Activated naive CD8-positive, alpha-beta T cell (primary cell): ENCODE results near the gene WAS.

ENCODE experiments used
- H3K27ac Mint-ChIP-seq: one replicate; pipeline ENCODE4 v1.8.0; 2021; ENCODE audit warnings: mixed read lengths
- H3K27me3 Mint-ChIP-seq: one replicate; pipeline ENCODE4 v1.8.0; 2021; ENCODE audit warnings: mixed read lengths
- H3K36me3 Mint-ChIP-seq: one replicate; pipeline ENCODE4 v1.8.0; 2021; ENCODE audit warnings: mixed read lengths
- H3K4me1 Mint-ChIP-seq: one replicate; pipeline ENCODE4 v1.8.0; 2021; ENCODE audit warnings: low read depth, mixed read lengths
- H3K4me3 Mint-ChIP-seq: one replicate; pipeline ENCODE4 v1.8.0; 2021; ENCODE audit warnings: mild to moderate bottlenecking, mixed read lengths
- H3K9me3 Mint-ChIP-seq: one replicate; pipeline ENCODE4 v1.8.0; 2021; ENCODE audit warnings: low read depth, mixed read lengths

WAS gene

GRCh38 chrX:48715072-48715471 lies 31.5 kb downstream of the WAS start:
- peaks cover 84% of the 10 kb centered on the region for H3K4me1 Mint-ChIP-seq
- H3K4me3 Mint-ChIP-seq: peak overlapping the region; percentile 11
- no peaks in the 10 kb centered on the region for H3K27me3 Mint-ChIP-seq
- H3K9me3 Mint-ChIP-seq: no peaks in the 10 kb centered on the region
- peak overlapping the region; percentile 36 for H3K27ac Mint-ChIP-seq
- H3K36me3 Mint-ChIP-seq: no peaks in the 10 kb centered on the region

GRCh38 chrX:48715876-48716502 lies 32.4 kb downstream of the WAS start:
- Mint-ChIP-seq H3K4me1 (peaks cover 75% of the 10 kb centered on the region), H3K27ac (peak overlapping the region; percentile 84), H3K36me3 (no peaks in the 10 kb centered on the region), H3K27me3 (no peaks in the 10 kb centered on the region), H3K4me3 (peak overlapping the region; percentile 59), H3K9me3 (no peaks in the 10 kb centered on the region)

- no peaks in the 10 kb centered on the region for H3K9me3 Mint-ChIP-seq
- H3K4me3 Mint-ChIP-seq: no peak overlapping the region
- no peaks in the 10 kb centered on the region for H3K36me3 Mint-ChIP-seq
- H3K27ac Mint-ChIP-seq: no peak overlapping the region
- H3K4me1 Mint-ChIP-seq: peaks cover 44% of the 10 kb centered on the region
- H3K27me3 Mint-ChIP-seq: no peaks in the 10 kb centered on the region
Measured at GRCh38 chrX:48719958-48720357, 36.4 kb downstream of the WAS start.

- Mint-ChIP-seq H3K27ac (no peak overlapping the region), H3K36me3 (no peaks in the 10 kb centered on the region)
Measured at GRCh38 chrX:48720577-48721250, 37.1 kb downstream of the WAS start.

GRCh38 chrX:48721916-48722315 lies 38.3 kb downstream of the WAS start:
- Mint-ChIP-seq H3K27ac (no peak overlapping the region), H3K9me3 (no peaks in the 10 kb centered on the region), H3K27me3 (no peaks in the 10 kb centered on the region), H3K4me3 (no peak overlapping the region), H3K36me3 (no peaks in the 10 kb centered on the region), H3K4me1 (peaks cover 45% of the 10 kb centered on the region)

More at GRCh38 chrX:48720577-48721250, 37.1 kb downstream of the WAS start:
- Mint-ChIP-seq H3K4me3 (no peak overlapping the region), H3K9me3 (no peaks in the 10 kb centered on the region), H3K4me1 (peaks cover 43% of the 10 kb centered on the region), H3K27me3 (no peaks in the 10 kb centered on the region)

GRCh38 chrX:48726596-48726995 lies 43.0 kb downstream of the WAS start:
- H3K27ac Mint-ChIP-seq: peak overlapping the region; percentile 13
- H3K9me3 Mint-ChIP-seq: no peaks in the 10 kb centered on the region
- H3K4me3 Mint-ChIP-seq: no peak overlapping the region
- H3K4me1 Mint-ChIP-seq: peaks cover 45% of the 10 kb centered on the region
- H3K27me3 Mint-ChIP-seq: no peaks in the 10 kb centered on the region
- peaks cover 8% of the 10 kb centered on the region for H3K36me3 Mint-ChIP-seq

- H3K36me3 Mint-ChIP-seq: peaks cover 8% of the 10 kb centered on the region
- no peak overlapping the region for H3K4me3 Mint-ChIP-seq
- H3K4me1 Mint-ChIP-seq: peaks cover 41% of the 10 kb centered on the region
- no peak overlapping the region for H3K27ac Mint-ChIP-seq
- H3K9me3 Mint-ChIP-seq: no peaks in the 10 kb centered on the region
- no peaks in the 10 kb centered on the region for H3K27me3 Mint-ChIP-seq
Measured at GRCh38 chrX:48728653-48729052, 45.1 kb downstream of the WAS start.

- no peaks in the 10 kb centered on the region for H3K27me3 Mint-ChIP-seq
- no peaks in the 10 kb centered on the region for H3K36me3 Mint-ChIP-seq
- H3K4me3 Mint-ChIP-seq: peak overlapping the region; percentile 98
- H3K4me1 Mint-ChIP-seq: peaks cover 19% of the 10 kb centered on the region
- H3K27ac Mint-ChIP-seq: peak overlapping the region; percentile 86
- H3K9me3 Mint-ChIP-seq: no peaks in the 10 kb centered on the region
Measured at GRCh38 chrX:48736303-48736702, 52.7 kb downstream of the WAS start.

- H3K4me3 Mint-ChIP-seq: peak overlapping the region; percentile 98
- H3K27me3 Mint-ChIP-seq: no peaks in the 10 kb centered on the region
- H3K9me3 Mint-ChIP-seq: no peaks in the 10 kb centered on the region
- H3K27ac Mint-ChIP-seq: peak overlapping the region; percentile 98
- H3K36me3 Mint-ChIP-seq: no peaks in the 10 kb centered on the region
- peaks cover 19% of the 10 kb centered on the region for H3K4me1 Mint-ChIP-seq
Measured at GRCh38 chrX:48736878-48737212, 53.2 kb downstream of the WAS start.

GRCh38 chrX:48737213-48737938 lies 53.8 kb downstream of the WAS start:
- H3K36me3 Mint-ChIP-seq: no peaks in the 10 kb centered on the region
- H3K4me3 Mint-ChIP-seq: peak overlapping the region; percentile 98
- H3K27ac Mint-ChIP-seq: peak overlapping the region; percentile 98
- peaks cover 19% of the 10 kb centered on the region for H3K4me1 Mint-ChIP-seq
- H3K9me3 Mint-ChIP-seq: no peaks in the 10 kb centered on the region
- no peaks in the 10 kb centered on the region for H3K27me3 Mint-ChIP-seq

- Mint-ChIP-seq H3K4me1 (peaks cover 19% of the 10 kb centered on the region), H3K9me3 (no peaks in the 10 kb centered on the region), H3K27ac (peak overlapping the region; percentile 98), H3K36me3 (no peaks in the 10 kb centered on the region), H3K27me3 (no peaks in the 10 kb centered on the region), H3K4me3 (peak overlapping the region; percentile 98)
Measured at GRCh38 chrX:48737940-48738339, 54.3 kb downstream of the WAS start.
